K562 (cell line): ENCODE data around the gene CATSPER3. TPM values are rescaled to one million over a fixed set of nuclear protein-coding genes. Genes with fewer than 3 reads are reported as not detected.

ENCODE experiments used
- ATAC-seq: fragments of 200-7000 bp; cut with Tn5 transposase; 3 replicates; pipeline ENCODE4 v1.9.1; 2020; ENCODE audit warnings: moderate library complexity
- BruUV-seq: library from RNA; stranded (reverse); fragments of 400-500 nt; replicated peaks from 2 replicates; lab custom pipeline; 2021; lab: Mats Ljungman, UMichigan
- CTCF ChIA-PET: fragments of 300-600 bp; formaldehyde crosslinking; extraction: SDS; loops from one replicate; lab custom pipeline; 2021; ENCODE audit warnings: low intra/inter-chr PET ratio; lab: Yijun Ruan, JAX
- POLR2A ChIA-PET: fragments of 300-600, 350-650 bp; sonication (Branson Sonifier 250); formaldehyde crosslinking; extraction: SDS; loops from one replicate; lab custom pipeline; 2021; ENCODE audit warnings: antibody characterized with exemption, inconsistent platforms; lab: Yijun Ruan, JAX
- DNase-seq, 4 experiments: peaks; one replicate each; pipeline versions ENCODE4 v3.0.0 to v3.0.0-alpha.2; 2011 to 2018; ENCODE audit warnings: low spot score in 3 of 4, mixed read lengths in 3 of 4; ENCODE audit errors: extremely low read depth in 1 of 4
- FAIRE-seq: peaks from 2 replicates; lab custom pipeline; 2011; peaks lifted over from hg19 to GRCh38; lab: Jason Lieb, UNC
- H2AFZ ChIP-seq: 2 replicates; pipeline ENCODE4 v1.6.0; 2011; ENCODE audit warnings: low read depth, low read length, control low read depth, inconsistent platforms
- H3K27ac ChIP-seq: fragments of 200-600 bp; 3 replicates; pipeline ENCODE4 v1.8.0; 2011; ENCODE audit warnings: low read depth, mild to moderate bottlenecking, control low read depth, inconsistent platforms, low read length, moderate library complexity, mixed read lengths; ENCODE audit errors: extremely low read depth
- H3K27me3 ChIP-seq, 2 experiments: fragments of 300-600 bp in 1 of 2; 2 replicates in 1 of 2; 3 replicates in 1 of 2; pipeline versions ENCODE4 v1.6.0 to v1.8.0; 2011; ENCODE audit warnings: inconsistent platforms in 2 of 2, low read length in 2 of 2, mild to moderate bottlenecking in 1 of 2, mixed read lengths in 1 of 2, moderate library complexity in 1 of 2; ENCODE audit not compliant: control insufficient read depth in 2 of 2, insufficient read depth in 2 of 2
- H3K36me3 ChIP-seq: fragments of 300-600 bp; 3 replicates; pipeline ENCODE4 v1.8.0; 2011; ENCODE audit warnings: mild to moderate bottlenecking, low read length, inconsistent platforms; ENCODE audit not compliant: control insufficient read depth, insufficient read depth
- H3K4me1 ChIP-seq, 2 experiments: fragments of 200-600 bp in 1 of 2; replicated peaks in 1 of 2; 2 replicates in 1 of 2; 3 replicates in 1 of 2; pipeline versions ENCODE4 v1.5.1 to v1.8.0; 2011; ENCODE audit warnings: inconsistent platforms in 2 of 2, low read length in 2 of 2, mild to moderate bottlenecking in 1 of 2, mixed read lengths in 1 of 2, moderate library complexity in 1 of 2; ENCODE audit not compliant: control insufficient read depth in 2 of 2, insufficient read depth in 2 of 2
- H3K4me2 ChIP-seq: 2 replicates; pipeline ENCODE4 v1.6.1; 2011; ENCODE audit warnings: low read length, control low read depth, inconsistent platforms, mixed read lengths; ENCODE audit not compliant: insufficient read depth
- H3K4me3 ChIP-seq: fragments of 200-600 bp; sonication (generic), shearing (Covaris generic); 2 replicates; pipeline ENCODE4 v1.5.1; 2016; ENCODE audit warnings: control low read depth, inconsistent platforms
- H3K79me2 ChIP-seq: fragments of 200-600 bp; 3 replicates; pipeline ENCODE4 v1.8.0; 2011; ENCODE audit warnings: low read length, inconsistent platforms; ENCODE audit not compliant: control insufficient read depth, insufficient read depth
- H3K9ac ChIP-seq, 2 experiments: 2 replicates each; pipeline versions ENCODE4 v1.6.0 to v1.6.1; 2011; ENCODE audit warnings: low read depth in 2 of 2, low read length in 2 of 2, control low read depth in 1 of 2, inconsistent platforms in 1 of 2, mild to moderate bottlenecking in 1 of 2, mixed read lengths in 1 of 2; ENCODE audit not compliant: insufficient read depth in 1 of 2
- H3K9me1 ChIP-seq: one replicate; pipeline ENCODE4 v1.6.0; 2011; ENCODE audit warnings: inconsistent platforms, mild to moderate bottlenecking, low read length, moderate library complexity; ENCODE audit not compliant: control insufficient read depth, insufficient read depth
- H3K9me3 ChIP-seq: replicated peaks from 2 replicates; pipeline ENCODE4 v1.5.1; 2011; ENCODE audit warnings: low read depth, low read length, inconsistent platforms; ENCODE audit not compliant: control insufficient read depth, insufficient read depth
- H4K20me1 ChIP-seq: replicated peaks from 2 replicates; pipeline ENCODE4 v1.6.1; 2011; ENCODE audit warnings: low read length, inconsistent platforms, mixed read lengths; ENCODE audit not compliant: control insufficient read depth, insufficient read depth
- ATF1 ChIP-seq, 2 experiments: fragments of 450-650 bp in 1 of 2; IDR thresholded peaks; 2 replicates each; pipeline ENCODE4 v1.6.1; 2016; ENCODE audit warnings: missing compliant biosample characterization in 1 of 2, missing genetic modification characterization in 1 of 2
- BMI1 ChIP-seq: fragments of 150-350 bp; IDR thresholded peaks from 2 replicates; pipeline ENCODE4 v1.6.1; 2014; ENCODE audit warnings: low read length
- CCNT2 ChIP-seq: IDR thresholded peaks from 2 replicates; pipeline ENCODE4 v1.6.1; 2011; ENCODE audit warnings: borderline replicate concordance, low read depth, mild to moderate bottlenecking, moderate library complexity, mixed read lengths, low read length; ENCODE audit not compliant: insufficient read length; ENCODE audit errors: extremely low read depth
- HMGXB4 ChIP-seq: sonication (generic); formaldehyde crosslinking; IDR thresholded peaks from 2 replicates; pipeline ENCODE4 v1.8.1; 2023; ENCODE audit warnings: mild to moderate bottlenecking, missing genetic modification reagents
- SAP30 ChIP-seq: fragments of 200-600 bp; sonication (generic); IDR thresholded peaks from 2 replicates; pipeline ENCODE4 v1.6.1; 2012; ENCODE audit warnings: borderline replicate concordance, low read depth, mild to moderate bottlenecking, moderate library complexity, low read length, control low read depth, inconsistent platforms; ENCODE audit not compliant: insufficient read depth, poor library complexity, severe bottlenecking
- SMAD1 ChIP-seq: fragments of 150-350 bp; IDR thresholded peaks from 2 replicates; pipeline ENCODE4 v1.6.1; 2014; ENCODE audit warnings: low read length, low read depth; ENCODE audit not compliant: partially characterized antibody
- TGIF2 ChIP-seq: sonication (generic); formaldehyde crosslinking; IDR thresholded peaks from 2 replicates; pipeline ENCODE4 v1.8.1; 2022; ENCODE audit warnings: mild to moderate bottlenecking, missing genetic modification reagents, moderate library complexity
- ZNF583 ChIP-seq: fragments of 250-450 bp; sonication (Bioruptor Pico); IDR thresholded peaks from 2 replicates; pipeline ENCODE4 v1.4.0; 2020
- WGBS: fragments of 100-300 bp; shearing (Covaris generic); methylation state at CpG from one replicate; pipeline ENCODE4 v1.1.6; 2016; ENCODE audit warnings: low coverage, mixed read lengths; ENCODE audit not compliant: insufficient coverage; ENCODE audit errors: missing lambda C conversion rate; 5-methylcytosine and 5-hydroxymethylcytosine counted together
- in situ Hi-C: fragments of 300-500 bp; cut with MboI; formaldehyde crosslinking; loops from 4 replicates; pipeline ENCODE4 v1.15.0; 2018; ENCODE audit warnings: inconsistent platforms, mixed read lengths
- intact Hi-C: fragments of 100-400 bp; cut with micrococcal nuclease; formaldehyde crosslinking; loops from 2 replicates; pipeline ENCODE4 v1.14.2; 2022
- polyA plus RNA-seq, 8 experiments: library from polyadenylated mRNA; depleted of rRNA in 4 of 8; stranded (reverse) in 5 of 8; unstranded in 3 of 8; fragments of >200 nt; fragmentation: Nextera tagmentation in 2 of 8; fragmentation: Illumina TruSeq in 1 of 8; extraction: Ambion mirVana in 2 of 8; extraction: Trizol in 1 of 8; gene quantifications; 2 replicates each; pipeline versions ENCODE4 v1.2.1 to v1.2.3, GENCODE V29; 2011 to 2014; ENCODE audit warnings: inconsistent platforms in 1 of 8, missing spikeins in 1 of 8
- total RNA-seq, 7 experiments: library from RNA; depleted of rRNA in 6 of 7; stranded (reverse); fragments of >200 nt in 6 of 7; fragmentation: Illumina TruSeq in 2 of 7; extraction: Trizol in 2 of 7; gene quantifications; 2 replicates each; pipeline versions ENCODE4 v1.2.1 to v1.2.3, GENCODE V29; 2011 to 2021; ENCODE audit warnings: low replicate concordance in 1 of 7

The CATSPER3 gene
- total and polyA plus RNA-seq, 9 of the 15 experiments (the other 6 are each of a cell fraction or from before 2014, with no cell fraction given): 0.14 to 1.5 (median 0.49) TPM

- H3K4me3 ChIP-seq: no peak overlapping the region
- in situ Hi-C loops: no loop called here
- no peak for DNase-seq
Observed at GRCh38 chr5:134937526-134937925, 30.2 kb upstream of the CATSPER3 start.

More at GRCh38 chr5:134937526-134937925, 30.2 kb upstream of the CATSPER3 start:
- FAIRE-seq: no peak
- Histone ChIP-seq H2AFZ (no peak overlapping the region), H3K36me3 (peaks cover 32% of the 10 kb centered on the region; the same call in 2 of the 3 replicates), H3K79me2 (no peaks in the 10 kb centered on the region), H3K27ac (no peak overlapping the region), H3K27me3 (no peaks in the 10 kb centered on the region), H3K9me3 (no peaks in the 10 kb centered on the region), H3K9ac (no peak overlapping the region), H3K4me2 (no peak overlapping the region), H4K20me1 (no peaks in the 10 kb centered on the region), H3K4me1 (no peaks in the 10 kb centered on the region), H3K9me1 (no peaks in the 10 kb centered on the region)
- no peak for TF ChIP-seq TGIF2 (CRISPR knock-in tag)
- no peak for TF ChIP-seq SAP30
- TF ChIP-seq ZNF583: no peak
- no peak for TF ChIP-seq ATF1 (CRISPR knock-in tag; IDR thresholded peaks at IDR 0.05)
- TF ChIP-seq ATF1 (tag; IDR thresholded peaks at IDR 0.05): no peak
- no peak for TF ChIP-seq HMGXB4 (CRISPR knock-in tag)
- TF ChIP-seq SMAD1: no peak
- TF ChIP-seq BMI1: no peak
- TF ChIP-seq CCNT2: no peak
- ATAC-seq: no peak
- ChIA-PET CTCF (no interaction called here), POLR2A (interaction anchor here (2.0 kb wide), 1 partner anchor 11 kb away, joined by 8 read pairs; no protein-coding TSS in a partner anchor)
- WGBS: 86% methylated on average over 8 of the region's 8 CpGs
- no TSS peak for BruUV-seq
- intact Hi-C loops: no loop called here
